ENCODE measurements around the gene ALDH16A1. TPM values are rescaled to one million over a fixed set of nuclear protein-coding genes. Genes with fewer than 3 reads are reported as not detected.

ALDH16A1 gene
- total RNA-seq, 4 donors from 2014 or later: 33.9 to 70.5 (median 63.5) TPM

- no peak overlapping the region for H3K4me3 ChIP-seq
- TF ChIP-seq CTCF (IDR thresholded peaks at IDR 0.05): no peak
- no peak for TF ChIP-seq EP300 (IDR thresholded peaks at IDR 0.05)
- TF ChIP-seq POLR2A (IDR thresholded peaks at IDR 0.05): no peak
- 85 to 88% methylated on average over 18 of the region's 18 CpGs for WGBS, 2 donors
- peaks cover 0 to 4% (median 0%) of the 10 kb centered on the region in 4 donors for H3K4me1 ChIP-seq
- no peak overlapping the region for H3K27ac ChIP-seq
- H3K27me3 ChIP-seq: peaks cover 0 to 100% of the 10 kb centered on the region in 2 donors
- peaks cover 0 to 4% (median 0%) of the 10 kb centered on the region in 3 donors for H3K36me3 ChIP-seq
- no peaks in the 10 kb centered on the region for H3K9me3 ChIP-seq
- DNase-seq (ENCODE audit: low spot score in 2 of 2): no peak
These were observed 18.0 kb upstream of the ALDH16A1 start for GRCh38 chr19:49434907-49435583.

GRCh38 chr19:49435670-49436069 lies 17.4 kb upstream of the ALDH16A1 start:
- WGBS, 2 donors: 82 to 86% methylated on average over 10 of the region's 10 CpGs
- TF ChIP-seq EP300 (IDR thresholded peaks at IDR 0.05): no peak
- TF ChIP-seq POLR2A (IDR thresholded peaks at IDR 0.05): no peak
- TF ChIP-seq CTCF (IDR thresholded peaks at IDR 0.05): no peak
- no peak overlapping the region for H3K27ac ChIP-seq
- no peaks in the 10 kb centered on the region for H3K9me3 ChIP-seq
- DNase-seq (ENCODE audit: low spot score in 2 of 2): no peak
- H3K4me3 ChIP-seq: no peak overlapping the region
- H3K4me1 ChIP-seq: peaks cover 0 to 10% (median 0%) of the 10 kb centered on the region in 4 donors
- no peaks in the 10 kb centered on the region for H3K36me3 ChIP-seq
- H3K27me3 ChIP-seq: peaks cover 0 to 100% of the 10 kb centered on the region in 2 donors

GRCh38 chr19:49436381-49437017 lies 16.5 kb upstream of the ALDH16A1 start:
- Histone ChIP-seq H3K9me3 (no peaks in the 10 kb centered on the region), H3K36me3 (no peaks in the 10 kb centered on the region), H3K4me3 (no peak overlapping the region), H3K4me1 (peaks cover 0 to 18% (median 0%) of the 10 kb centered on the region in 4 donors), H3K27ac (no peak overlapping the region), H3K27me3 (peaks cover 0 to 98% of the 10 kb centered on the region in 2 donors)
- DNase-seq (ENCODE audit: low spot score in 2 of 2): no peak
- TF ChIP-seq EP300 (IDR thresholded peaks at IDR 0.05) (no peak), CTCF (IDR thresholded peaks at IDR 0.05) (no peak), POLR2A (IDR thresholded peaks at IDR 0.05) (no peak)
- 20 to 36% methylated on average over 29 to 42 of the region's 42 CpGs for WGBS, 2 donors

GRCh38 chr19:49437231-49437630 lies 15.8 kb upstream of the ALDH16A1 start:
- peaks cover 0 to 25% (median 0%) of the 10 kb centered on the region in 4 donors for H3K4me1 ChIP-seq
- H3K27ac ChIP-seq: no peak overlapping the region
- DNase-seq (ENCODE audit: low spot score in 2 of 2): no peak
- WGBS, 2 donors: 20 to 29% methylated on average over 8 of the region's 8 CpGs
- peaks cover 0 to 98% of the 10 kb centered on the region in 2 donors for H3K27me3 ChIP-seq
- H3K9me3 ChIP-seq: no peaks in the 10 kb centered on the region
- H3K4me3 ChIP-seq: no peak overlapping the region
- H3K36me3 ChIP-seq: no peaks in the 10 kb centered on the region
- no peak for TF ChIP-seq EP300 (IDR thresholded peaks at IDR 0.05)
- TF ChIP-seq POLR2A (IDR thresholded peaks at IDR 0.05): no peak
- no peak for TF ChIP-seq CTCF (IDR thresholded peaks at IDR 0.05)

- no peak for DNase-seq (ENCODE audit: low spot score in 2 of 2)
- Histone ChIP-seq H3K9me3 (no peaks in the 10 kb centered on the region), H3K27me3 (peaks cover 0 to 91% of the 10 kb centered on the region in 2 donors), H3K4me1 (peaks cover 0 to 33% (median 0%) of the 10 kb centered on the region in 4 donors), H3K27ac (no peak overlapping the region), H3K36me3 (no peaks in the 10 kb centered on the region), H3K4me3 (no peak overlapping the region)
- TF ChIP-seq POLR2A (IDR thresholded peaks at IDR 0.05): no peak
- TF ChIP-seq EP300 (IDR thresholded peaks at IDR 0.05): no peak
- TF ChIP-seq CTCF (IDR thresholded peaks at IDR 0.05): no peak
- WGBS, 2 donors: 27 to 28% methylated on average over 6 of the region's 6 CpGs
These were observed 14.8 kb upstream of the ALDH16A1 start for GRCh38 chr19:49438261-49438660.
